HepG2 (cell line): ENCODE results near the gene YIPF1. TPM values are rescaled to one million over a fixed set of nuclear protein-coding genes. Genes with fewer than 3 reads are reported as not detected.

Experiments
- ATAC-seq: fragments of 200-7000 bp; cut with Tn5 transposase; 3 replicates; pipeline ENCODE4 v1.9.1; 2020; ENCODE audit warnings: mild to moderate bottlenecking, moderate library complexity
- Bru-seq: library from RNA; stranded (reverse); fragments of 400-500 nt; gene quantifications from one replicate; lab custom pipeline; 2021; lab: Mats Ljungman, UMichigan
- BruChase-seq, 2 experiments: library from RNA; stranded (reverse); fragments of 400-500 nt; gene quantifications; one replicate each; lab custom pipeline; 2021; lab: Mats Ljungman, UMichigan
- BruUV-seq: library from RNA; stranded (reverse); fragments of 400-500 nt; replicated peaks from 2 replicates; lab custom pipeline; 2021; lab: Mats Ljungman, UMichigan
- CTCF ChIA-PET: fragments of 300-600 bp; formaldehyde crosslinking; extraction: SDS; loops from one replicate; lab custom pipeline; 2021; ENCODE audit warnings: low total read pairs, inconsistent platforms, low intra/inter-chr PET ratio; lab: Yijun Ruan, JAX
- POLR2A ChIA-PET: fragments of 350-600 bp; sonication (Branson Sonifier 250); formaldehyde crosslinking; loops from one replicate; lab custom pipeline; 2020; ENCODE audit warnings: antibody characterized with exemption, inconsistent platforms; lab: Yijun Ruan, JAX
- DNase-seq: peaks from one replicate; pipeline ENCODE4 v3.0.0-alpha.2; 2015; ENCODE audit warnings: low spot score
- FAIRE-seq: peaks from 3 replicates; lab custom pipeline; 2011; peaks lifted over from hg19 to GRCh38; lab: Jason Lieb, UNC
- H2AFZ ChIP-seq: one replicate; pipeline ENCODE4 v1.6.1; 2011; ENCODE audit warnings: low read length, inconsistent platforms
- H3K27ac ChIP-seq: fragments of 300-600 bp; 3 replicates; pipeline ENCODE4 v1.8.0; 2011; ENCODE audit warnings: mixed run types, mild to moderate bottlenecking, mixed read lengths, low read length, inconsistent platforms; ENCODE audit not compliant: insufficient read depth; ENCODE audit errors: extremely low read length
- H3K27me3 ChIP-seq, 2 experiments: fragments of 200-600 bp in 1 of 2; 2 replicates in 1 of 2; 3 replicates in 1 of 2; pipeline versions ENCODE4 v1.6.0 to v1.8.0; 2011; ENCODE audit warnings: low read length in 2 of 2, mild to moderate bottlenecking in 2 of 2, moderate library complexity in 2 of 2, inconsistent platforms in 1 of 2; ENCODE audit not compliant: insufficient read depth in 2 of 2, control insufficient read depth in 1 of 2
- H3K36me3 ChIP-seq, 2 experiments: fragments of 200-600 bp in 1 of 2; replicated peaks in 1 of 2; 2 replicates in 1 of 2; 3 replicates in 1 of 2; pipeline versions ENCODE4 v1.5.1 to v1.8.0; 2011; ENCODE audit warnings: low read length in 2 of 2, inconsistent platforms in 1 of 2; ENCODE audit not compliant: insufficient read depth in 2 of 2, control insufficient read depth in 1 of 2
- H3K4me1 ChIP-seq: 2 replicates; pipeline ENCODE4 v1.5.1; 2012; ENCODE audit warnings: low read length, inconsistent platforms; ENCODE audit not compliant: insufficient read depth
- H3K4me2 ChIP-seq: 2 replicates; pipeline ENCODE4 v1.6.0; 2011; ENCODE audit warnings: low read depth, low read length, inconsistent platforms
- H3K4me3 ChIP-seq, 3 experiments: fragments of 200-600 bp in 1 of 3; sonication (generic), shearing (Covaris generic) in 1 of 3; replicated peaks in 1 of 3; 2 replicates each; pipeline ENCODE4 v1.5.1; 2011 to 2016; ENCODE audit warnings: low read length in 3 of 3, inconsistent platforms in 2 of 3, low read depth in 2 of 3, mild to moderate bottlenecking in 2 of 3, control low read depth in 1 of 3, mixed read lengths in 1 of 3; ENCODE audit not compliant: insufficient read depth in 1 of 3
- H3K79me2 ChIP-seq: one replicate; pipeline ENCODE4 v1.6.1; 2011; ENCODE audit warnings: low read length, inconsistent platforms; ENCODE audit not compliant: insufficient read depth
- H3K9ac ChIP-seq: 2 replicates; pipeline ENCODE4 v1.6.0; 2011; ENCODE audit warnings: mild to moderate bottlenecking, low read depth, low read length, inconsistent platforms; ENCODE audit not compliant: insufficient read depth
- H3K9me3 ChIP-seq: 2 replicates; pipeline ENCODE4 v1.5.1; 2012; ENCODE audit warnings: mild to moderate bottlenecking, low read length
- H4K20me1 ChIP-seq: 2 replicates; pipeline ENCODE4 v1.6.0; 2011; ENCODE audit warnings: inconsistent platforms, mild to moderate bottlenecking, low read length, moderate library complexity; ENCODE audit not compliant: insufficient read depth
- ZBTB10 ChIP-seq: sonication (generic); formaldehyde crosslinking; IDR thresholded peaks from 2 replicates; pipeline ENCODE4 v1.4.0; 2020; ENCODE audit warnings: missing genetic modification reagents, borderline replicate concordance
- ZNF280D ChIP-seq: sonication (generic); formaldehyde crosslinking; IDR thresholded peaks from 2 replicates; pipeline ENCODE4 v1.5.1; 2020; ENCODE audit warnings: mild to moderate bottlenecking, missing genetic modification reagents
- ZNF704 ChIP-seq: sonication (generic); formaldehyde crosslinking; IDR thresholded peaks from 2 replicates; pipeline ENCODE4 v1.8.1; 2023; ENCODE audit warnings: mild to moderate bottlenecking, inconsistent platforms, moderate library complexity, missing genetic modification reagents, borderline replicate concordance
- WGBS: methylation state at CpG from one replicate; pipeline ENCODE4 v1.1.6; 2017; ENCODE audit warnings: low lambda C conversion rate; 5-methylcytosine and 5-hydroxymethylcytosine counted together
- in situ Hi-C: cut with HindIII; loops from 2 replicates; pipeline ENCODE4 v1.10.0; 2017; ENCODE audit warnings: low pct_unique_long_range_greater_than_20kb; ENCODE audit not compliant: extremely low pct_ligation_motif_present
- intact Hi-C: fragments of 100-400 bp; cut with micrococcal nuclease; formaldehyde crosslinking; loops from one replicate; pipeline ENCODE4 v1.10.0; 2022; ENCODE audit not compliant: unreplicated experiment
- long read RNA-seq, 2 experiments: library from RNA in 1 of 2; library from polyadenylated mRNA in 1 of 2; stranded (forward) in 1 of 2; unstranded in 1 of 2; transcript quantifications; one replicate each; pipeline ENCODE4 v2.0.0, GENCODE V29; 2019 to 2022
- polyA minus RNA-seq, 3 experiments: library from RNA; depleted of rRNA, polyadenylated mRNA; stranded (reverse); fragments of >200 nt; gene quantifications; 2 replicates each; pipeline ENCODE4 v1.2.3, GENCODE V29; 2011; ENCODE audit warnings: low replicate concordance in 1 of 3
- polyA plus RNA-seq, 8 experiments: library from polyadenylated mRNA; depleted of rRNA in 3 of 8; stranded (reverse) in 7 of 8; unstranded in 1 of 8; fragments of >200 nt; fragmentation: Illumina TruSeq in 4 of 8; extraction: Trizol in 4 of 8; gene quantifications; 2 replicates each; pipeline versions ENCODE4 v1.2.1 to v1.2.3, GENCODE V29; 2011 to 2016; ENCODE audit warnings: low read depth in 4 of 8, missing spikeins in 1 of 8, mixed read lengths in 1 of 8; ENCODE audit not compliant: insufficient read depth in 1 of 8
- total RNA-seq, 5 experiments: library from RNA; depleted of rRNA; stranded (reverse); fragments of >200 nt; fragmentation: Illumina TruSeq; extraction: Trizol; gene quantifications; 2 replicates each; pipeline ENCODE4 v1.2.3, GENCODE V29; 2016; ENCODE audit warnings: low read depth in 1 of 5

YIPF1 gene
- total RNA-seq (2016; rRNA removed; fragmentation: Illumina TruSeq; extraction: Trizol) (19.0 and 21.1 TPM in 2 replicates), polyA plus RNA-seq (2011; rRNA removed) (30.8 and 31.9 TPM in 2 replicates), polyA minus RNA-seq (2011; rRNA and poly(A)+ RNA removed; ENCODE audit: low replicate concordance) (26.9 and 28.2 TPM in 2 replicates), Bru-seq, nascent RNA (percentile 53 among the genes with signal in this experiment), BruChase-seq, experiment 1, labeled RNA remaining after a 6-hour chase (percentile 59 among the genes with signal in this experiment), BruChase-seq, experiment 2, labeled RNA remaining after a 2-hour chase (percentile 57 among the genes with signal in this experiment)
- 7.5 and 9.3 TPM in 2 replicates for total RNA-seq (2016; cell fraction: cytosol; rRNA removed; fragmentation: Illumina TruSeq; extraction: Trizol; ENCODE audit: low read depth)
- 18.1 and 18.6 TPM in 2 replicates for total RNA-seq (2016; cell fraction: insoluble cytoplasmic fraction; rRNA removed; fragmentation: Illumina TruSeq; extraction: Trizol)
- total RNA-seq (2016; cell fraction: membrane; rRNA removed; fragmentation: Illumina TruSeq; extraction: Trizol), result 16.3 and 17.7 TPM in 2 replicates
- 17.0 and 19.0 TPM in 2 replicates for total RNA-seq (2016; cell fraction: nucleus; rRNA removed; fragmentation: Illumina TruSeq; extraction: Trizol)
- 23.5 and 33.7 TPM in 2 replicates for polyA plus RNA-seq (2011; cell fraction: cytosol; rRNA removed)
- polyA plus RNA-seq (2011; cell fraction: nucleus; rRNA removed), result 13.9 and 16.7 TPM in 2 replicates
- polyA plus RNA-seq (2012), result 13.4 and 20.3 TPM in 2 replicates
- 7.9 and 13.0 TPM in 2 replicates for polyA plus RNA-seq (2016; cell fraction: cytosol; fragmentation: Illumina TruSeq; extraction: Trizol; ENCODE audit: low read depth)
- polyA plus RNA-seq (2016; cell fraction: insoluble cytoplasmic fraction; fragmentation: Illumina TruSeq; extraction: Trizol; ENCODE audit: low read depth), result 20.3 and 20.4 TPM in 2 replicates
- 14.9 and 17.0 TPM in 2 replicates for polyA plus RNA-seq (2016; cell fraction: membrane; fragmentation: Illumina TruSeq; extraction: Trizol; ENCODE audit: low read depth)
- polyA plus RNA-seq (2016; cell fraction: nucleus; fragmentation: Illumina TruSeq; extraction: Trizol; ENCODE audit: insufficient read depth, low read depth), result 24.4 and 26.4 TPM in 2 replicates
- 9.4 and 12.6 TPM in 2 replicates for polyA minus RNA-seq (2011; cell fraction: cytosol; rRNA and poly(A)+ RNA removed)
- polyA minus RNA-seq (2011; cell fraction: nucleus; rRNA and poly(A)+ RNA removed), result 10.3 and 15.3 TPM in 2 replicates
- long read RNA-seq, experiment 1, transcript YIPF1-203 (11 exons, 1,602 nt), result major isoform, 7 of 28 reads
- long read RNA-seq, experiment 1, transcript YIPF1-201 (11 exons, 1,858 nt), result minor isoform, 5 of 28 reads
- long read RNA-seq, experiment 1, partial matches to known transcripts, result 1 of 28 reads
- long read RNA-seq, experiment 1, other reads (novel, unspliced or antisense), result 15 of 28 reads
- long read RNA-seq, experiment 2, transcript YIPF1-201 (11 exons, 1,858 nt), result major isoform, 6 of 49 reads
- long read RNA-seq, experiment 2, transcript YIPF1-203 (11 exons, 1,602 nt), result minor isoform, 5 of 49 reads
- long read RNA-seq, experiment 2, partial matches to known transcripts, result 17 of 49 reads
- long read RNA-seq, experiment 2, other reads (novel, unspliced or antisense), result 21 of 49 reads

- H3K27ac ChIP-seq, result peak within 1 kb of the TSS; percentile 56
- intact Hi-C loops (loop anchor here (5.0 kb wide), 1 partner anchor 58 kb away; the partner anchor contains the start of genes IFT25 and LRRC42), in situ Hi-C loops (loop anchor here (5.0 kb wide), 1 partner anchor 53 kb away; no protein-coding TSS in a partner anchor)
- H3K36me3 ChIP-seq, result no peaks in the 10 kb centered on the region; a peak in 1 of 5 replicates
- peak within 1 kb of the TSS; percentile 84 for H3K9ac ChIP-seq
- 10% methylated on average over 35 of the region's 62 CpGs for WGBS
- H3K4me1 ChIP-seq, result peaks cover 40% of the 10 kb centered on the region
- peak within 1 kb of the TSS; percentile 87 to 100 (median 97) for H3K4me3 ChIP-seq
- BruUV-seq, result no TSS peak
- peak; percentile 44 for FAIRE-seq
- DNase-seq, result peak; percentile 75
- peak; percentile 94 for ATAC-seq
- CTCF ChIA-PET, result no interaction called here
- H2AFZ ChIP-seq, result peak within 1 kb of the TSS; percentile 83
- H3K9me3 ChIP-seq, result no peaks in the 10 kb centered on the region
- peak within 1 kb of the TSS; percentile 97 for H3K4me2 ChIP-seq
- no peaks in the 10 kb centered on the region; a peak in 1 of 5 replicates for H3K27me3 ChIP-seq
- POLR2A ChIA-PET, result interaction anchor here (0.8 to 1.6 kb wide), 5 partner anchors 9 to 56 kb away, joined by 3 to 15 read pairs (median 4); partner anchors contain the start of genes IFT25, LRRC42 and NDC1
- peaks cover 4% of the 10 kb centered on the region for H3K79me2 ChIP-seq
- H4K20me1 ChIP-seq, result no peaks in the 10 kb centered on the region; the same call in 1 of the 2 replicates
- TF ChIP-seq ZNF280D (CRISPR knock-in tag) (0 out of 2 replicates have a peak, but pooled peaks have one; percentile 32), ZNF704 (CRISPR knock-in tag) (peak; percentile 78; the same call in 1 of the 2 replicates), ZBTB10 (CRISPR knock-in tag) (no peak)
Observed at GRCh38 chr1:53889304-53890298, at the start of gene YIPF1. Gene YIPF1, minus strand, starts transcription at chr1:53889797. Its CDS starts 860 bp downstream, at chr1:53888937.
